GM12891 (cell line): ENCODE data around the gene MYMK.

Source experiments
- DNase-seq: peaks from one replicate; pipeline ENCODE4 v3.0.0; 2011; ENCODE audit warnings: low spot score; ENCODE audit not compliant: insufficient read length
- FAIRE-seq: peaks from 2 replicates; lab custom pipeline; 2011; peaks lifted over from hg19 to GRCh38; lab: Jason Lieb, UNC
- PAX5 ChIP-seq: IDR thresholded peaks from 2 replicates; pipeline ENCODE4 v1.6.1; 2011; ENCODE audit warnings: low read length, moderate library complexity, mild to moderate bottlenecking; ENCODE audit not compliant: insufficient read depth, severe bottlenecking
- POLR2A ChIP-seq: IDR thresholded peaks from 2 replicates; pipeline ENCODE4 v1.6.1; 2011; ENCODE audit warnings: low read depth, low read length, control low read depth
- POLR2AphosphoS5 ChIP-seq: IDR thresholded peaks from 2 replicates; pipeline ENCODE4 v1.6.1; 2011; ENCODE audit warnings: low read depth, low read length, control low read depth
- POU2F2 ChIP-seq: IDR thresholded peaks from 2 replicates; pipeline ENCODE4 v1.6.1; 2011; ENCODE audit warnings: low read depth, mild to moderate bottlenecking, control low read depth, low read length, moderate library complexity
- SPI1 ChIP-seq: IDR thresholded peaks from 2 replicates; pipeline ENCODE4 v1.6.1; 2011; ENCODE audit warnings: low read depth, low read length, control low read depth
- TAF1 ChIP-seq: IDR thresholded peaks from 2 replicates; pipeline ENCODE4 v1.6.1; 2011; ENCODE audit warnings: low read depth, low read length, control low read depth

Gene MYMK

DNA sequence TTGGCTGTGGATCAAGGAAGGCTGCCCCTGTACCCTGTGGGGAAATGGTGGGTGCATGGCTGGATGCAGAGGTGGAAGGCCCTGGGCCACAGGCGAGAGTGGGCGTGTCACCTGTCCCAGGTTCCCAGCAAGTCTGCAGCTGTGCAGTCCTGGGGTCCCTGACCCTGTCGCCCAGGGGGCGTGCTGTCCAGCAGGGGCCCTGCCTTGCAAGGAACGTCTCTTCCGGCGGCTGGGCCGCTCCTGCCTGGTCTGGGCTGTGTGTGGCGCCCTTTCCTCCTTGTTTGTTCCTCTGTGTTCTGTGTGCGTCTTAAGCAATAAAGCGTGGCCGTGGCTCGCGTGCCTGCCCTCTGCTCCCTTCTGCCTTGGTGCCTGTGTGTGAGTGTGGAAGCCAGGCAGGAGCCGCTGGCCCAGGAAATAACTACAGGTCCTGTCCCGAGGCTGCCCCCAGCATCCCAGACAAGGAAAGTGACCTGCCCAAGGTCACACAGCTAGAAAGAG lies 54.3 kb downstream of the MYMK start:
- no peak for TF ChIP-seq SPI1
- no peak; the same call in 1 of the 2 replicates for TF ChIP-seq POLR2A
- no peak for TF ChIP-seq POU2F2
- no peak for TF ChIP-seq TAF1
- TF ChIP-seq POLR2AphosphoS5 = no peak
- TF ChIP-seq PAX5 = no peak
- FAIRE-seq (no peak), DNase-seq (no peak)

DNA sequence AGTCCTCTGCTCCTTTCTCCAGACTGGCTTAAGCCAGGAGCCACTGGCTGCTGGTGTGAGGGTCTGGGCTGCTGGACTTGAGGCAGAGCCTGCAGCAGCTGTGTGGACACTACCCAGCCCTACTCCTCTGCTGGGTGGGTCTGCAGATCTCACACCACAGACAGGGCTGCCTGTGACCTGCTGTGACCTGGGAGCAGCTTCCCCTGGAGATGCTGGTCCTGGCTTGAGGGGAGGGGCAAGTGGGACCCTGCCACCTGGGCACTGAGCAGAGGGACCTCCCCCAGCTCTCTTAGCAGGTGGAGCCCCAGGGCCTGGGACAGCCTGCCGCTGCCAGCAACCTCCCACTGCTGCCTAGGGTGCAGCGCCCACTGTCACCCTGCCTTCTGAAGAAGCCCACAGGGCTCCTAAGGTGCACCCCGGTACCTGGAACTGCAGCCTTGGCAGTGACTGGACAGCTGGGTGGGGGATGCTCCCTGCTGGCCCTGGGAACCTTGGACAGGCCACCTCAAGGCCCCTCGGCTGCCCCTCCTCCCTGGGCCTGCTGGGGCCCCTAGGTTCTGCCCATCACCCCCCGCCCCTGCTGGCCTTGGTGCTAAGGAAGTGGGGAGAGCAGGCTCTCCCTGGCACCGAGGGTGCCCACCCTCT lies 55.9 kb downstream of the MYMK start:
- DNase-seq (no peak), FAIRE-seq (no peak)
- TF ChIP-seq POU2F2 (no peak), TAF1 (no peak), PAX5 (no peak), POLR2A (no peak), POLR2AphosphoS5 (no peak), SPI1 (no peak)

DNA sequence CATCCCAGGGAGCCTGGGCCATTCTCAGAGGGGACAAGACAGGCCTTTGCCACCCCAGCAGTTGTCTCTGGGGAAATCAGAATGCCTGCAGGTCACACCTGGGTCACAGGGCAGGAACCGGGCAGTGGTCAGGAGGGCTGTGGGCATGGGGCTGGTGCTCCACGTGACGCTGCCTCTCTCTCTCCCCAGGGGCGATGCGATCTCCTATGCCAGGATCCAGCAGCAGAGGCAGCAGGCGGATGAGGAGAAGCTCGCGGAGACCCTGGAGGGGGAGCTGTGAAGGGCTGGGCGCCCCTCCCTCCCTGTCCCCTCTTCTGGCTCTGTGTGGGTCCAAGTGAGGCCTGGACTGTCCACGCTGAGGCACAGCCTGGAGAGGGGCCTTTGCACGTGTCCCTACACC lies 56.4 kb downstream of the MYMK start:
- FAIRE-seq = no peak
- no peak for TF ChIP-seq PAX5
- no peak for TF ChIP-seq TAF1
- TF ChIP-seq POLR2AphosphoS5 = no peak
- no peak for TF ChIP-seq POU2F2
- TF ChIP-seq POLR2A = no peak
- no peak for TF ChIP-seq SPI1
- DNase-seq = no peak

DNA sequence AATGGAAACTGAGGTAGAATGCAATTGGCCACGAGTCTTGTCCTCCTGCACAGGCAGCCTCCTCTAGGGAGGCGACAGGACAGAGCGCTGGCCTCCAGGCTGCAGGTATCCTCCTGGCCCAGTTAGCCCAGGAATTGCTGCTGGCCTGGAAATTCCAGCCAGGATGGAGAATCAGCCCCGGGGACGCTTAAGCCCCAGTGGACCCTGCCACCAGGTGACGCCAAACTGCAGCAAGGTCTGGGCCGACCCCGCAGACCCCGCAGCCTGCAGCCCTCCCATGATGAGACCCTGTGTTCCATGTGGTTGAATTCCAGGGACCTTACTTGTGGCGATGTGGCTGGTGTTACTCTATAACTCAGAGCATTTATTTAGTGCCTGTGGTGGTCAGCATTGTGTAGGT lies 57.7 kb downstream of the MYMK start:
- FAIRE-seq (no peak), DNase-seq (no peak)
- TF ChIP-seq POLR2AphosphoS5 (0 out of 2 replicates have a peak, but pooled peaks have one; percentile 9), SPI1 (no peak)

DNA sequence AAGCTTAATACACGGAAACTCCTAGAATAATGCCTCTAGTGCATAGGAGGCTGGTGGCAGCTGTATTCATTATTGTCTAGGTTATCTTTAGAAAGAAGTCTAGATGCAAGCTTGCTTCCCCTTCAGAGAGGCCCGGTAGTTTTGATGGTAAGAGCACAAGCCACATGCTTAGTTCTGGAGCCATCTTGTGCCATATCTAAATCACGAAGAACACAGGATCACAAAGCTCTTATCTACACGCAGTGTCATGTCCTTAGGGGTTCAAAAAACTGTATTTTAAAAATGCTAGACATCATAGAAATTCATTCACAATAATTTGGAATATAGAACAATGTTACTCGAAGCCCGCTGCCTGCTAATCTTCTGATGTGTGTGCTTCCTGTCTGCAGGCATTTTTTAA lies 58.8 kb downstream of the MYMK start:
- DNase-seq = no peak
- TF ChIP-seq SPI1 = no peak
- TF ChIP-seq POLR2A = no peak
- TF ChIP-seq POLR2AphosphoS5 = no peak
- TF ChIP-seq PAX5 = no peak
- TF ChIP-seq POU2F2 = no peak
- no peak for TF ChIP-seq TAF1
- no peak for FAIRE-seq

DNA sequence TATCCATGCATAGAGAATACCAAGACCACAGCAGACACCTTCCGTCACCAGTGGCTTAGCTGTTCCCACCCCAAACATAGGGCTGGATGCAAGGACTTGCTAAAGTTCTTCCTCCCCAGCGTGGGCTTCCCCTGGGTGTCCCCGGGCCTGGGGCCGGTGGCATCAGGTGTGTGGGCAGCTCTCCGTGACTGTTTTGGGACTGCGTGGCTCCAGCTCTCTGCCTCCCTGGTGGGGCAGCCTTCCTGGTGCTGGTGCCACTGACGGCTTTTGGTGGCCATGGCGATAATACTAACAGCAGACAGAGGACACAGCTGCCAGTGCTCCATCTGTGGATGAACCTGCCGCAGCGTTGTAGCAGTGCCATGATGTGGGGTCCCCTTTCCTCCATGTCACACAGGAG lies 60.1 kb downstream of the MYMK start:
- TF ChIP-seq POLR2A (no peak), POLR2AphosphoS5 (no peak), SPI1 (no peak), PAX5 (no peak), TAF1 (no peak), POU2F2 (no peak)
- FAIRE-seq (no peak), DNase-seq (no peak)
